H9 (cell line): ENCODE results near the gene MAML3. TPM values are rescaled to one million over a fixed set of nuclear protein-coding genes. Genes with fewer than 3 reads are reported as not detected.

ENCODE experiments used
- DNase-seq: peaks from one replicate; pipeline ENCODE4 v3.0.0-alpha.2; 2017
- H2AFZ ChIP-seq: one replicate; pipeline ENCODE4 v1.6.1; 2013; ENCODE audit warnings: mild to moderate bottlenecking, low read length, control low read depth, moderate library complexity
- H2AK5ac ChIP-seq: 2 replicates; pipeline ENCODE4 v1.6.1; 2013; ENCODE audit warnings: low read length, control low read depth, mixed read lengths; ENCODE audit not compliant: insufficient read length
- H2BK120ac ChIP-seq: one replicate; pipeline ENCODE4 v1.6.1; 2013; ENCODE audit warnings: low read depth, mild to moderate bottlenecking, low read length, control low read depth, inconsistent platforms; ENCODE audit not compliant: poor library complexity, severe bottlenecking
- H2BK12ac ChIP-seq: 2 replicates; pipeline ENCODE4 v1.6.1; 2013; ENCODE audit warnings: low read length, control low read depth, mixed read lengths, low read depth; ENCODE audit not compliant: insufficient read length
- H2BK15ac ChIP-seq: 2 replicates; pipeline ENCODE4 v1.6.1; 2013; ENCODE audit warnings: low read depth, low read length, control low read depth
- H2BK20ac ChIP-seq: one replicate; pipeline ENCODE4 v1.6.1; 2013; ENCODE audit warnings: low read depth, mild to moderate bottlenecking, low read length, control low read depth, inconsistent platforms; ENCODE audit not compliant: poor library complexity, severe bottlenecking
- H2BK5ac ChIP-seq: 2 replicates; pipeline ENCODE4 v1.6.1; 2013; ENCODE audit warnings: low read length, control low read depth, mixed read lengths; ENCODE audit not compliant: insufficient read length
- H3K14ac ChIP-seq: 2 replicates; pipeline ENCODE4 v1.6.1; 2013; ENCODE audit warnings: low read length, control low read depth; ENCODE audit not compliant: insufficient read depth
- H3K18ac ChIP-seq: 2 replicates; pipeline ENCODE4 v1.6.1; 2013; ENCODE audit warnings: low read depth, mild to moderate bottlenecking, mixed read lengths, low read length, control low read depth; ENCODE audit not compliant: insufficient read length
- H3K23ac ChIP-seq: 2 replicates; pipeline ENCODE4 v1.6.1; 2013; ENCODE audit warnings: low read length, control low read depth, mixed read lengths, low read depth; ENCODE audit not compliant: insufficient read length
- H3K23me2 ChIP-seq: 2 replicates; pipeline ENCODE4 v1.6.1; 2013; ENCODE audit warnings: low read depth, mild to moderate bottlenecking, mixed read lengths, low read length, control low read depth; ENCODE audit not compliant: insufficient read length, poor library complexity, severe bottlenecking
- H3K27ac ChIP-seq: 2 replicates; pipeline ENCODE4 v1.5.1; 2013; ENCODE audit warnings: low read length, control low read depth, mixed read lengths, low read depth; ENCODE audit not compliant: insufficient read length
- H3K27me3 ChIP-seq: 2 replicates; pipeline ENCODE4 v1.6.1; 2013; ENCODE audit warnings: low read length, control low read depth, inconsistent platforms; ENCODE audit not compliant: insufficient read depth
- H3K4ac ChIP-seq: 2 replicates; pipeline ENCODE4 v1.6.1; 2013; ENCODE audit warnings: low read depth, mild to moderate bottlenecking, control low read depth, inconsistent platforms, low read length, moderate library complexity
- H3K4me1 ChIP-seq: 2 replicates; pipeline ENCODE4 v1.6.1; 2013; ENCODE audit warnings: low read length, control low read depth, inconsistent platforms; ENCODE audit not compliant: insufficient read depth
- H3K4me2 ChIP-seq: 2 replicates; pipeline ENCODE4 v1.6.1; 2013; ENCODE audit warnings: low read length, control low read depth, mixed read lengths; ENCODE audit not compliant: insufficient read length, insufficient read depth
- H3K56ac ChIP-seq: 2 replicates; pipeline ENCODE4 v1.6.1; 2013; ENCODE audit warnings: low read depth, mild to moderate bottlenecking, mixed read lengths, low read length, control low read depth; ENCODE audit not compliant: insufficient read length
- H3K79me1 ChIP-seq: 2 replicates; pipeline ENCODE4 v1.6.1; 2013; ENCODE audit warnings: low read depth, mild to moderate bottlenecking, moderate library complexity, low read length, control low read depth, inconsistent platforms; ENCODE audit not compliant: insufficient read depth, poor library complexity, severe bottlenecking
- H3K79me2 ChIP-seq: 2 replicates; pipeline ENCODE4 v1.6.1; 2013; ENCODE audit warnings: low read length, control low read depth, inconsistent platforms; ENCODE audit not compliant: insufficient read depth
- H3K9ac ChIP-seq: 2 replicates; pipeline ENCODE4 v1.6.1; 2013; ENCODE audit warnings: low read length, control low read depth, mixed read lengths; ENCODE audit not compliant: insufficient read length; ENCODE audit errors: extremely low read depth
- H3K9me3 ChIP-seq: one replicate; pipeline ENCODE4 v1.6.1; 2013; ENCODE audit warnings: low read depth, low read length, inconsistent platforms; ENCODE audit not compliant: control insufficient read depth
- H3T11ph ChIP-seq: one replicate; pipeline ENCODE4 v1.6.1; 2013; ENCODE audit warnings: mild to moderate bottlenecking, low read length, control low read depth, inconsistent platforms
- H4K20me1 ChIP-seq: one replicate; pipeline ENCODE4 v1.6.1; 2013; ENCODE audit not compliant: control insufficient read depth, insufficient read length, insufficient read depth
- H4K5ac ChIP-seq: 2 replicates; pipeline ENCODE4 v1.6.1; 2013; ENCODE audit warnings: low read depth, mild to moderate bottlenecking, mixed read lengths, low read length, control low read depth; ENCODE audit not compliant: insufficient read length
- H4K8ac ChIP-seq: replicated peaks from 2 replicates; pipeline ENCODE4 v1.6.1; 2013; ENCODE audit warnings: low read length, control low read depth, mixed read lengths, low read depth; ENCODE audit not compliant: insufficient read length
- H4K91ac ChIP-seq: 2 replicates; pipeline ENCODE4 v1.6.1; 2013; ENCODE audit warnings: low read depth, mild to moderate bottlenecking, moderate library complexity, mixed read lengths, low read length, control low read depth; ENCODE audit not compliant: insufficient read length
- H3K27ac Mint-ChIP-seq, 3 experiments: 2 replicates in 2 of 3; 3 replicates in 1 of 3; pipeline ENCODE4 v1.8.0; 2020 to 2021; ENCODE audit warnings: mixed read lengths in 3 of 3, mild to moderate bottlenecking in 1 of 3, moderate library complexity in 1 of 3
- H3K27me3 Mint-ChIP-seq: 2 replicates; pipeline ENCODE4 v1.8.0; 2021; ENCODE audit warnings: low read depth, mild to moderate bottlenecking, moderate library complexity, mixed read lengths
- H3K36me3 Mint-ChIP-seq, 3 experiments: 2 replicates in 2 of 3; 3 replicates in 1 of 3; pipeline ENCODE4 v1.8.0; 2020 to 2021; ENCODE audit warnings: low read depth in 3 of 3, mixed read lengths in 3 of 3; ENCODE audit not compliant: insufficient read depth in 1 of 3
- H3K4me1 Mint-ChIP-seq, 2 experiments: 2 replicates each; pipeline ENCODE4 v1.8.0; 2020; ENCODE audit warnings: mixed read lengths in 2 of 2
- H3K4me3 Mint-ChIP-seq, 2 experiments: 2 replicates in 1 of 2; 3 replicates in 1 of 2; pipeline ENCODE4 v1.8.0; 2020 to 2021; ENCODE audit warnings: mild to moderate bottlenecking in 2 of 2, mixed read lengths in 2 of 2, moderate library complexity in 1 of 2
- H3K9me3 Mint-ChIP-seq, 2 experiments: 2 replicates in 1 of 2; 3 replicates in 1 of 2; pipeline ENCODE4 v1.8.0; 2020; ENCODE audit warnings: mild to moderate bottlenecking in 2 of 2, mixed read lengths in 2 of 2, moderate library complexity in 1 of 2
- CTCF ChIP-seq: fragments of 200-600 bp; sonication (generic); conservative IDR thresholded peaks from 3 replicates; pipeline ENCODE4 v1.8.0; 2021; ENCODE audit warnings: antibody characterized with exemption, mild to moderate bottlenecking
- whole genome bisulfite sequencing: extraction: QIAGEN DNeasy Blood & Tissue Kit; methylation state at CpG from one replicate; pipeline ENCODE4 v1.1.7; 2013; ENCODE audit warnings: missing lambda C conversion rate, low lambda C conversion rate, mixed read lengths; ENCODE audit not compliant: insufficient read length; ENCODE audit errors: extremely low coverage; 5-methylcytosine and 5-hydroxymethylcytosine counted together
- total RNA-seq: library from RNA; stranded (reverse); gene quantifications from 2 replicates; pipeline ENCODE4 v1.2.1, GENCODE V29; 2021

The MAML3 gene
- total RNA-seq, 1 experiment from 2014 or later, result 3.9 TPM

GRCh38 chr4:140004549-140004895, 149.5 kb downstream of the MAML3 start:
- Histone ChIP-seq H4K8ac (no peak overlapping the region), H4K5ac (no peak overlapping the region), H4K20me1 (no peaks in the 10 kb centered on the region), H3K4ac (no peak overlapping the region), H3K27ac (no peak overlapping the region), H3K79me1 (no peaks in the 10 kb centered on the region), H4K91ac (no peak overlapping the region), H3K27me3 (no peaks in the 10 kb centered on the region), H3K56ac (no peak overlapping the region), H3K4me2 (peak overlapping the region; percentile 58), H3K23ac (no peak overlapping the region), H2BK15ac (no peak overlapping the region), H3K14ac (peak overlapping the region; percentile 69; the same call in 1 of the 2 replicates), H3K9me3 (no peaks in the 10 kb centered on the region), H3K18ac (peak overlapping the region; percentile 77), H3T11ph (no peak overlapping the region), H3K9ac (peak overlapping the region; percentile 31), H2AK5ac (no peak overlapping the region), H3K23me2 (peaks cover 4% of the 10 kb centered on the region), H2BK20ac (no peak overlapping the region), H2BK120ac (no peak overlapping the region), H2BK12ac (no peak overlapping the region), H2BK5ac (no peak overlapping the region), H3K79me2 (no peaks in the 10 kb centered on the region), H2AFZ (no peak overlapping the region), H3K4me1 (0 out of 2 replicates have a peak, but pooled peaks cover 2% of the 10 kb centered on the region)
- Mint-ChIP-seq H3K9me3 (no peaks in the 10 kb centered on the region), H3K27me3 (peaks cover 14% of the 10 kb centered on the region), H3K4me3 (peak overlapping the region; percentile 55 to 74), H3K4me1 (peaks cover 26 to 35% of the 10 kb centered on the region in 2 experiments), H3K27ac (peak overlapping the region in 1 of 3 experiments; percentile 45; a peak in 1 of 7 replicates), H3K36me3 (no peaks in the 10 kb centered on the region)
- no CpG with 5 or more reads among the region's 14 CpGs for WGBS
- TF ChIP-seq CTCF, result no peak
- peak; percentile 60 for DNase-seq
